ENCODE results near the gene CADM4.
"Not testable (repeated sequence)": the region's sequence is repeated elsewhere in the genome, so short reads cannot be mapped to it uniquely, and the experiment has no call there.

The CADM4 gene

DNA sequence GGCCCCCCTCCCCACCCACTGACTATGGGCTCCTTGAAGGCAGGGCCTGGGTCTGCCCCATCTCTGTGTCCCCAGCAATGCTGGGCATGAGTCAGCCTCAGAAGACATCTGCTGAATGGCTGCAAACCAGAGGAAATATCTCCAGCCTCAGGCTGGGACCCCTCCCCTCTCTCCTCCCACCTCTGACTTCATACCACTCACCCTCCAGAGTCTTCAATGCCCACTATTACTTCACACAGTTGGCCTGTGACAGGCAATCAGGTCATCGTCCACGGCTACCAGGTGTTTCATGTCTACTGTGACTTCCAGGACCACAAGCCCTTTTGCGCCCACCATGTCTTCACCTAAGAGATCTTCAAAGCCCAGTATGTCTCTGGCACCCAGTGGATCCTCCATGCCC, 27.9 kb downstream of the CADM4 start, which contains the start of gene SRRM5:
SRRM5 (plus strand) TSS at position 301 of the 400 bp plus-strand sequence; CDS start at position 335, 34 bp downstream.
- peaks cover 22% of the 10 kb centered on the region for H3K36me3 ChIP-seq (ENCODE audit: control insufficient read depth, insufficient read depth, low read length)
- WGBS, 2 experiments: 92 to 96% methylated on average over 3 of the region's 3 CpGs
- no peak within 1 kb of the TSS for H3K27ac ChIP-seq (ENCODE audit: insufficient read depth, low read depth, low read length, poor library complexity, severe bottlenecking)
- H3K4me3 ChIP-seq (ENCODE audit: insufficient read depth, low read depth, low read length): no peak within 1 kb of the TSS
- no peaks in the 10 kb centered on the region for H3K4me1 ChIP-seq (ENCODE audit: control insufficient read depth, insufficient read depth, low read length)
- no peaks in the 10 kb centered on the region for H3K27me3 ChIP-seq (ENCODE audit: control insufficient read depth, insufficient read depth, low read length, poor library complexity, severe bottlenecking)
- H3K9me3 ChIP-seq (ENCODE audit: control insufficient read depth, low read length): no peaks in the 10 kb centered on the region

- no peaks in the 10 kb centered on the region for H3K9me3 ChIP-seq (ENCODE audit: control insufficient read depth, low read length)
- H3K4me3 ChIP-seq (ENCODE audit: insufficient read depth, low read depth, low read length): no peak overlapping the region
- 71 to 79% methylated on average over 3 of the region's 3 CpGs for WGBS, 2 experiments
- H3K4me1 ChIP-seq (ENCODE audit: control insufficient read depth, insufficient read depth, low read length): no peaks in the 10 kb centered on the region
- H3K27ac ChIP-seq (ENCODE audit: insufficient read depth, low read depth, low read length, poor library complexity, severe bottlenecking): no peak overlapping the region
- peaks cover 22% of the 10 kb centered on the region for H3K36me3 ChIP-seq (ENCODE audit: control insufficient read depth, insufficient read depth, low read length)
- no peaks in the 10 kb centered on the region for H3K27me3 ChIP-seq (ENCODE audit: control insufficient read depth, insufficient read depth, low read length, poor library complexity, severe bottlenecking)
These were observed 29.2 kb downstream of the CADM4 start for GRCh38 chr19:43610493-43610892.

DNA sequence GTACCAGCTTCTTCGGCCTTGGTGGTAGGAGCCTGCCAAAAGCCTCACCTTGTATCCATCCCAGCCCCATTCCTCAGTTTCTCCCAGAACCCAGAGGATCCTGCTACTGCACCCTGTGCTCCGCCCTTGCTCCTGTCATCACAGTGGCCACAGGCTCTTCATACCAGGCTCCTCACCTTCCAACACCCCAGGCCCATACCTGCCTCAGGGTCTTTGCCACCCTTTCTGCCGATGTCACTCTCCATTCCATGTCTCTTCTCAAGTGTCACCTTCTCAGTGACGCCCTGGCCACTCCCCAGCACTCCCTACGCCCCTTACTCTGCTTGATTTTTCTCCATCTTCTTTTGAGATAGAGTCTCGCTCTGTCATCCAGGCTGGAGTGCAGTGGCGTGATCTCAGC, 29.8 kb downstream of the CADM4 start:
- peaks cover 22% of the 10 kb centered on the region for H3K36me3 ChIP-seq (ENCODE audit: control insufficient read depth, insufficient read depth, low read length)
- 84 to 86% methylated on average over 7 of the region's 7 CpGs for WGBS, 2 experiments
- H3K27me3 ChIP-seq (ENCODE audit: control insufficient read depth, insufficient read depth, low read length, poor library complexity, severe bottlenecking): no peaks in the 10 kb centered on the region
- no peaks in the 10 kb centered on the region for H3K4me1 ChIP-seq (ENCODE audit: control insufficient read depth, insufficient read depth, low read length)
- no peak overlapping the region for H3K27ac ChIP-seq (ENCODE audit: insufficient read depth, low read depth, low read length, poor library complexity, severe bottlenecking)
- no peaks in the 10 kb centered on the region for H3K9me3 ChIP-seq (ENCODE audit: control insufficient read depth, low read length)
- no peak overlapping the region for H3K4me3 ChIP-seq (ENCODE audit: insufficient read depth, low read depth, low read length)

GRCh38 chr19:43607238-43608205, 32.1 kb downstream of the CADM4 start:
- WGBS, 2 experiments: 92 to 93% methylated on average over 28 of the region's 28 CpGs
- Histone ChIP-seq H3K9me3 (ENCODE audit: control insufficient read depth, low read length) (no peaks in the 10 kb centered on the region), H3K27me3 (ENCODE audit: control insufficient read depth, insufficient read depth, low read length, poor library complexity, severe bottlenecking) (no peaks in the 10 kb centered on the region), H3K36me3 (ENCODE audit: control insufficient read depth, insufficient read depth, low read length) (peaks cover 4% of the 10 kb centered on the region), H3K27ac (ENCODE audit: insufficient read depth, low read depth, low read length, poor library complexity, severe bottlenecking) (no peak overlapping the region), H3K4me3 (ENCODE audit: insufficient read depth, low read depth, low read length) (no peak overlapping the region), H3K4me1 (ENCODE audit: control insufficient read depth, insufficient read depth, low read length) (no peaks in the 10 kb centered on the region)

DNA sequence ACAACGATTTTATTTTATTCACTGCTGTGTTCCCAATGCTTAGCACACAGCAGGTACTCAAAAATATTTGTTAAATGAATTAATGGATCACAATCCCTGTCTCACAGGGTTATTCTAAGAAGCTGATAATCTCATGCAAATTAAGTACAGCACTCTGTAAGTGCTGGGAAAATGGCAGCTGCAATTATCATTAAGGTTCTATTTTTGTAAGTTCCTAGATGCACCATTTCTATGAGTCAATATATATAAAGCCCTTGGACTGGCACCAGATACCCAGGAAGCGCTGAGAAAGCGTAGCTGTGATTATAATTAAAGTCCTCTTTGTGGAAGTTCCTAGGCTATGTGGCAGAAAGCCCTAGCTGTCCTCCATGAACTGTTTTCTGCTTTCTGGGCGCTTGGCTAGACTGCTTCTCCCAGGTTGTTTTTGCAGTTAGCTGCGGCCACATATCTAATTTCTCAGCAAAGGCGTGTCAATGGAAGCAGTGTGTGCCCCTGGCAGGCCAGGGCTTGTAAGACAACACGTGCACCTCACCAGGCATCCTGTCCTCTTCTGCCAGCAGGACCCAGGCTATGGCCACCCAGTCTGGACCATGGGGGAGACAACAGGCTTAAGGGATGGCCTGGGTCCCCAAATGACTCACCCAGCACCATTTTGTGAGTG, 33.0 kb downstream of the CADM4 start:
- no peaks in the 10 kb centered on the region for H3K27me3 ChIP-seq (ENCODE audit: control insufficient read depth, insufficient read depth, low read length, poor library complexity, severe bottlenecking)
- no peaks in the 10 kb centered on the region for H3K4me1 ChIP-seq (ENCODE audit: control insufficient read depth, insufficient read depth, low read length)
- no peak overlapping the region for H3K27ac ChIP-seq (ENCODE audit: insufficient read depth, low read depth, low read length, poor library complexity, severe bottlenecking)
- peaks cover 1% of the 10 kb centered on the region for H3K36me3 ChIP-seq (ENCODE audit: control insufficient read depth, insufficient read depth, low read length)
- 93 to 97% methylated on average over 7 of the region's 7 CpGs for WGBS, 2 experiments
- H3K9me3 ChIP-seq (ENCODE audit: control insufficient read depth, low read length): no peaks in the 10 kb centered on the region
- no peak overlapping the region for H3K4me3 ChIP-seq (ENCODE audit: insufficient read depth, low read depth, low read length)

DNA sequence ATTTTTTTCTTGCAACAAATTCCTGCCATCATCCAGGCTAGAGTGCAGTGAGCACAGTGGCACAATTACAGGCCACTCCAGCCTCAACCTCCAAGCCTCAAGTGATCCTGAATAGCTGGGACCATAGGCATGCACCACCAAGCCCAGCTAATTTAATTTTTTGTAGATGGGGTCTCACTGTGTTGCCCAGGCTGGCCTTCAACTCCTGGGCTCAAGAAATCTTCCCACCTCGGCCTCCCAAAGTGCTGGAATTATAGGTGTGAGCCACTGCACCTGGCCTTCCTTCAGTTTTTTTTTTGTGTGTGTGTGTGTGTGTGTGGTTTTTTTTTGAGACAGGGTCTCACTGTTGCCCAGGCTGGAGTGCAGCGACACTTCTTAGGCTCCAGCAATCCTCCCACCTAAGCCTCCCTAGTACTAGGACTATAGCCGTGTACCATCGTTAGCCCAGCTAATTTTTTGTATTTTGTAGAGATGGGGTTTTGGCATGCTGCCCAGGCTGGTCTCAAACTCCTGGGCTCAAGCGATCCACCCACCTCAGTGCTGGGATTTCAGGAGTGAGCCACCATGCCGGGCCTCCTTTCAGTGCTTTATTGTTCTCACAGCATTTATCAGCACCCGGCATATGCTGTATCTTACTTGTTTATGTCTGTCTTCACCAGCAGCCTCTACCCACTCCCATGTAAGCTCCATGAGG, 33.6 kb downstream of the CADM4 start:
- Histone ChIP-seq H3K36me3 (ENCODE audit: control insufficient read depth, insufficient read depth, low read length) (no peaks in the 10 kb centered on the region), H3K27ac (ENCODE audit: insufficient read depth, low read depth, low read length, poor library complexity, severe bottlenecking) (no peak overlapping the region), H3K27me3 (ENCODE audit: control insufficient read depth, insufficient read depth, low read length, poor library complexity, severe bottlenecking) (no peaks in the 10 kb centered on the region), H3K4me1 (ENCODE audit: control insufficient read depth, insufficient read depth, low read length) (no peaks in the 10 kb centered on the region), H3K4me3 (ENCODE audit: insufficient read depth, low read depth, low read length) (no peak overlapping the region), H3K9me3 (ENCODE audit: control insufficient read depth, low read length) (no peaks in the 10 kb centered on the region)
- 88 to 89% methylated on average over 7 of the region's 7 CpGs for WGBS, 2 experiments

DNA sequence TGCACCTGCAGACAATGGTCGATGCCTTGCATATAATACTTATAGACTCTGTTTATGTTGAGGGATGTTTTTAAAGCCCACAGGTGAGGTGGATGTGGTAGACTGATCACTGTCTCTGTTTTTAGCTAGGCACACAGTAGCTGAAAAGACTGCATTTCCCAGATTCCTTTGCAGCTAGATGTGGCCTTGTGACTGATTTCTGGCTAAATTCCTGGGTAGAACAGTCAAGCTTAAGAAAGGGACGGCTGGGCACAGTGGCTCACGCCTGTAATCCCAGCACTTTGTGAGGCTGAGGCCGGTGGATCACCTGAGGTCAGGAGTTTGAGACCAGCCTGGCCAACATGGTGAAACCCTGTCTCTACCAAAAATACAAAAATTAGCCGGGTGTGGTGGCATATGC, 39.3 kb downstream of the CADM4 start:
- H3K4me3 ChIP-seq (ENCODE audit: insufficient read depth, low read depth, low read length); H3K27me3 ChIP-seq (ENCODE audit: control insufficient read depth, insufficient read depth, low read length, poor library complexity, severe bottlenecking); H3K9me3 ChIP-seq (ENCODE audit: control insufficient read depth, low read length); H3K27ac ChIP-seq (ENCODE audit: insufficient read depth, low read depth, low read length, poor library complexity, severe bottlenecking); H3K4me1 ChIP-seq (ENCODE audit: control insufficient read depth, insufficient read depth, low read length); H3K36me3 ChIP-seq (ENCODE audit: control insufficient read depth, insufficient read depth, low read length): not testable (repeated sequence)
- 86 to 93% methylated on average over 5 of the region's 5 CpGs for WGBS, 2 experiments

DNA sequence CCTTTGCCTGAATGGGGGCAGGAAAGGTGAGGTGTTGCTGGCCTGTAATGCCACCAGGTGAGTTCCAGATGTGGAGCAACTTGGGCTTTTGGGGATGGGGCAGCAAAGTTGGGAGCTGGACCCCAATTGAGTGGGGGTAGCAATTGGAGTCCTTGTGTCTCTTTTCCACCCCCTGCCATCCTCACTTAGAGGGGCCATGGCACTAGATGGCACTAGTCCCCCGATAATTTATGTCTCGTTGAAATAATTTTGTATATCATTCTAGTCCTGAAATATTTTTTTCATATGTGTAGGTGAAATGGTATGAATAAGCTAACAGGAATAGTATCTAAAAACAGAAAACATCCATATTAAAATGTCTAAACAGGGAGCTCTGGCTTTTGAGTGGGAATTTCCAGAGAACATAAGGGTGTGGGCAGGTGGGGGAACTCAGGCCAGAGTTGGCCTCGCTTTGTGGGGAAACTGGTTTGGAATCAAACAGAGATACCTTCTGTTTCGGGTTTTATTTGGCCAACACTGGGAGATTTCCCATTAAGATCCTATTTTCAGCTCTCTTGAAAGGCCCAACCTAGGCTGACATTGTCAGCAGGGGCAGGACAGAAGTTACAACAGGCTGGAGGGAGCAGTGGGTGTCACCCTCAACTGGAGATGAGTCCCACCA, 39.9 kb downstream of the CADM4 start:
- H3K4me3 ChIP-seq (ENCODE audit: insufficient read depth, low read depth, low read length): no peak overlapping the region
- H3K27me3 ChIP-seq (ENCODE audit: control insufficient read depth, insufficient read depth, low read length, poor library complexity, severe bottlenecking): no peaks in the 10 kb centered on the region
- 90 to 95% methylated on average over 2 to 4 of the region's 4 CpGs for WGBS, 2 experiments
- no peaks in the 10 kb centered on the region for H3K36me3 ChIP-seq (ENCODE audit: control insufficient read depth, insufficient read depth, low read length)
- no peak overlapping the region for H3K27ac ChIP-seq (ENCODE audit: insufficient read depth, low read depth, low read length, poor library complexity, severe bottlenecking)
- H3K9me3 ChIP-seq (ENCODE audit: control insufficient read depth, low read length): no peaks in the 10 kb centered on the region
- peaks cover 7% of the 10 kb centered on the region for H3K4me1 ChIP-seq (ENCODE audit: control insufficient read depth, insufficient read depth, low read length)

- Histone ChIP-seq H3K27ac (ENCODE audit: insufficient read depth, low read depth, low read length, poor library complexity, severe bottlenecking) (no peak overlapping the region), H3K27me3 (ENCODE audit: control insufficient read depth, insufficient read depth, low read length, poor library complexity, severe bottlenecking) (no peaks in the 10 kb centered on the region), H3K4me3 (ENCODE audit: insufficient read depth, low read depth, low read length) (no peak overlapping the region), H3K36me3 (ENCODE audit: control insufficient read depth, insufficient read depth, low read length) (peaks cover 7% of the 10 kb centered on the region), H3K9me3 (ENCODE audit: control insufficient read depth, low read length) (no peaks in the 10 kb centered on the region), H3K4me1 (ENCODE audit: control insufficient read depth, insufficient read depth, low read length) (peaks cover 7% of the 10 kb centered on the region)
- 95 to 96% methylated on average over 19 of the region's 19 CpGs for WGBS, 2 experiments
These were observed 41.0 kb downstream of the CADM4 start for GRCh38 chr19:43598445-43599240.

Data from ectodermal cell (in vitro differentiated cells).